ENCODE measurements around the gene RNF166. TPM values are rescaled to one million over a fixed set of nuclear protein-coding genes. Genes with fewer than 3 reads are reported as not detected.

The RNF166 gene
- total and polyA plus RNA-seq, 2 donors (not counting 3 experiments of a cell fraction or from before 2014, with no cell fraction given): 27.6 to 38.8 TPM

DNA sequence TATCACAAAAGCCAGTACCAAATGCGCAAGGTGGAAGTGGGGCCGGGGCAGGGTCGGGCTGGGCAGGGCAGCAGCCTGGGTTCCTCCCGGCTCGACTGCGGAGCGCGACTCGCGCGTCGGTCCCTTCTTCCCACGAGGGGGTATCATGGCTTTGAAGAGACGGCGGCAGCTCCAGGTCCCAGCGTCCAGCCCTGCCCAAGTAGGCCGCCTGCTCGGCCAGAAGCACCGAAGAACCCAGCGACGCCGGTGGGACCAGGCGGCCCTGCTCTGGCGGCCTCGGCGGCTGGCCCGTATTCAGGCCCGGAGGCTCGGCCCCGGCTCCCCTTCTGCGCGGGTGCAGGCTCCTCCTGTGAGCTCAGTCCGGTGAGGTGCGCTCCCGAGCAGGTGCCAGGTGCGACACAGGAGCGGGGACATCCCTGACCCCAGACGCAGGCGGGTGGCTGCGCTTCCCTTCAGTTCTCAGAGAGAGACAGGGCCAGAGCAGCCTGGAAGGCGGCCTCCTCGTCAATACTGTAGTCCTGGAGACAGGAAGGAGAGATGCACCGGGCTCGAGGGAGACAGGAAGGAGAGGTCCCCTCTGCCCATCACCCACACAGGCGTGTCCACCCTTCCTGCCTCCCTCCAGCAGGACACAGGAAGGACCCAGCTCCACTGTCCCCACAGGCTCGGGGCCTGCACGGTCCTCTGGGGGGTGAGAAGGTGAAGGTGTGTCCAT lies 8.9 kb downstream of the RNF166 start:
- CTCF ChIA-PET: no interaction called here
- DNase-seq (ENCODE audit: low read depth, low spot score): no peak
- dilution Hi-C loops (cut with MboI; ENCODE audit: extremely low pct_ligation_motif_present, low sequenced_read_pairs): no loop called here

More for the DNA sequence above, 8.9 kb downstream of the RNF166 start:
- intact Hi-C loops (cut with micrococcal nuclease): no loop called here
- no TSS peak for BruUV-seq (replicated peaks)
- no peaks in the 10 kb centered on the region for H3K27me3 ChIP-seq (ENCODE audit: control insufficient read depth in 2 of 2, insufficient read depth in 2 of 2, low read length in 2 of 2)
- H3K9me1 ChIP-seq (replicated peaks; ENCODE audit: control insufficient read depth, extremely low read depth, insufficient read depth, low read length): no peaks in the 10 kb centered on the region
- H3K4me3 ChIP-seq (replicated peaks in 1 of 3; ENCODE audit: insufficient read depth in 1 of 3, low read depth in 1 of 3, low read length in 3 of 3): no peak overlapping the region
- peaks cover 20% of the 10 kb centered on the region for H3K4me1 ChIP-seq (ENCODE audit: control insufficient read depth, extremely low read depth, insufficient read depth, low read length)
- H2AFZ ChIP-seq (ENCODE audit: low read depth, low read length): no peak overlapping the region
- no peaks in the 10 kb centered on the region for H4K20me1 ChIP-seq (replicated peaks; ENCODE audit: control insufficient read depth, extremely low read depth, insufficient read depth, low read length)
- peaks cover 4 to 21% of the 10 kb centered on the region in 2 experiments for H3K36me3 ChIP-seq (ENCODE audit: control insufficient read depth in 2 of 2, extremely low read depth in 1 of 2, insufficient read depth in 2 of 2, low read length in 2 of 2)
- no peak overlapping the region for H3K4me2 ChIP-seq (ENCODE audit: insufficient read depth, low read length)
- POLR2A ChIA-PET: no interaction called here
- no peak overlapping the region for H3K27ac ChIP-seq (ENCODE audit: insufficient read depth, low read depth, low read length)
- TF ChIP-seq JUN (IDR thresholded peaks at IDR 0.05; ENCODE audit: borderline replicate concordance, insufficient read depth, insufficient read length, low read depth) (no peak), GATA2 (IDR thresholded peaks at IDR 0.05; ENCODE audit: insufficient read depth, insufficient read length, low read depth, low read length) (no peak), FOS (IDR thresholded peaks at IDR 0.05; ENCODE audit: borderline replicate concordance, insufficient read depth, low read length) (no peak), EZH2 (IDR thresholded peaks at IDR 0.05; ENCODE audit: borderline replicate concordance, low read depth, low read length, severe bottlenecking) (no peak), POLR2A (IDR thresholded peaks at IDR 0.05; ENCODE audit: low read depth, low read length) (no peak), CTCF (IDR thresholded peaks at IDR 0.05; ENCODE audit: extremely low read depth in 1 of 2, insufficient read depth in 1 of 2, low read depth in 1 of 2, low read length in 2 of 2) (no peak), POLR2AphosphoS5 (IDR thresholded peaks at IDR 0.05; ENCODE audit: insufficient read depth, low read depth, low read length) (no peak), MAX (IDR thresholded peaks at IDR 0.05; ENCODE audit: insufficient read depth, insufficient read length) (no peak), MYC (IDR thresholded peaks at IDR 0.05; ENCODE audit: low read depth, low read length) (no peak)
- no peaks in the 10 kb centered on the region for H3K9me3 ChIP-seq (replicated peaks; ENCODE audit: control insufficient read depth, insufficient read depth, low read length)
- H3K79me2 ChIP-seq (ENCODE audit: control insufficient read depth, insufficient read depth, low read length): peaks cover 9% of the 10 kb centered on the region
- no peak for FAIRE-seq
- no peak overlapping the region for H3K9ac ChIP-seq (replicated peaks; ENCODE audit: extremely low read depth, insufficient read depth, low read length)

Data from endothelial cell of umbilical vein (primary cell).